HepG2 (cell line): ENCODE results near the gene ZC3H4.

Experiments
- CREB1 ChIP-seq, 2 experiments: fragments of 450-650 bp in 1 of 2; IDR thresholded peaks; 2 replicates each; pipeline ENCODE4 v1.6.1; 2016 to 2017; ENCODE audit warnings: control low read depth in 1 of 2, mild to moderate bottlenecking in 1 of 2, missing compliant biosample characterization in 1 of 2, missing genetic modification characterization in 1 of 2
- EZH2 ChIP-seq: conservative IDR thresholded peaks from 2 replicates; pipeline ENCODE4 v1.6.1; 2012; ENCODE audit warnings: mild to moderate bottlenecking, low read depth, low read length, moderate library complexity
- MAFK ChIP-seq, 2 experiments: IDR thresholded peaks in 1 of 2; conservative IDR thresholded peaks in 1 of 2; 2 replicates each; pipeline ENCODE4 v1.6.1; 2011; ENCODE audit warnings: improper control_type of control experiment in 2 of 2, low read length in 2 of 2
- MBD4 ChIP-seq: IDR thresholded peaks from 2 replicates; pipeline ENCODE4 v1.6.1; 2012; ENCODE audit warnings: low read length, inconsistent platforms, borderline replicate concordance
- NFRKB ChIP-seq: fragments of 450-650 bp; IDR thresholded peaks from 2 replicates; pipeline ENCODE4 v1.6.1; 2017
- SAFB2 ChIP-seq: sonication (generic); formaldehyde crosslinking; IDR thresholded peaks from 2 replicates; pipeline ENCODE4 v1.5.1; 2020; ENCODE audit warnings: missing genetic modification reagents, low read depth, mild to moderate bottlenecking, borderline replicate concordance
- SMC3 ChIP-seq: IDR thresholded peaks from 2 replicates; pipeline ENCODE4 v1.6.1; 2011; ENCODE audit warnings: low read length, improper control_type of control experiment
- TBP ChIP-seq: sonication (generic); formaldehyde crosslinking; IDR thresholded peaks from 2 replicates; pipeline ENCODE4 v1.5.0; 2020; ENCODE audit warnings: missing genetic modification reagents
- ZBTB20 ChIP-seq: sonication (generic); formaldehyde crosslinking; IDR thresholded peaks from 2 replicates; pipeline ENCODE4 v1.8.1; 2023; ENCODE audit warnings: missing genetic modification reagents, low read depth, mild to moderate bottlenecking, borderline replicate concordance
- ZBTB7A ChIP-seq: sonication (generic); formaldehyde crosslinking; IDR thresholded peaks from 2 replicates; pipeline ENCODE4 v1.8.0; 2022; ENCODE audit warnings: mild to moderate bottlenecking, missing genetic modification reagents
- ZNF777 ChIP-seq: sonication (generic); formaldehyde crosslinking; IDR thresholded peaks from 2 replicates; pipeline ENCODE4 v1.4.0; 2020; ENCODE audit warnings: missing genetic modification reagents
- TF ChIP-seq, protein P1 (sequence below): sonication (generic); formaldehyde crosslinking; IDR thresholded peaks from 2 replicates; pipeline ENCODE4 v1.5.0; 2020; ENCODE audit warnings: missing genetic modification reagents
- TF ChIP-seq, protein P2 (sequence below): sonication (generic); formaldehyde crosslinking; IDR thresholded peaks from 2 replicates; pipeline ENCODE4 v1.5.0; 2020; ENCODE audit warnings: mild to moderate bottlenecking, missing genetic modification reagents, moderate library complexity
- TF ChIP-seq, protein P3 (sequence below): sonication (generic); formaldehyde crosslinking; IDR thresholded peaks from 2 replicates; pipeline ENCODE4 v1.9.0; 2022; ENCODE audit warnings: missing genetic modification reagents, mild to moderate bottlenecking, borderline replicate concordance

DNA sequence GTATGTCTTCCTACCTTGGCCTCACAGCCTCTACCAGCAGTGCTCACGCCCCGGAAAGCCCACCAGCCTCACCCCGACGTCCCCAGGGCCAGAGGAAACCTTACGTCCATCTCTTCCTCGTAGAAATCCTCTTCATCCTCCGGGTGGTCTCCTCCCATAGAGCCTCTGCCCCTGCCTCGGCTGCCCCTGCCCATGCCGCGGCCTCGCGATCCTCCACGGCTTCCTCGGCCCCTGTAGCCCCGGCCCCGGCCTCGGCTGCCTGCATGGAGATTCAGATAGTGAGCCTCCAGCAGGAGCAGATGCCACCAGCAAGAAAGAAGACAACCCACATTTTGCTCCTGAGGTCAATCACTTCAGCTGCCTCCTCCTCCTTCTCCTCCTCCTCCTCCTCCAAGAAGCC is 27.3 kb downstream of the ZC3H4 start:
- no peak for TF ChIP-seq CREB1 (IDR thresholded peaks at IDR 0.05)
- TF ChIP-seq CREB1 (CRISPR knock-in tag; IDR thresholded peaks at IDR 0.05): no peak
- TF ChIP-seq, protein P1, sequence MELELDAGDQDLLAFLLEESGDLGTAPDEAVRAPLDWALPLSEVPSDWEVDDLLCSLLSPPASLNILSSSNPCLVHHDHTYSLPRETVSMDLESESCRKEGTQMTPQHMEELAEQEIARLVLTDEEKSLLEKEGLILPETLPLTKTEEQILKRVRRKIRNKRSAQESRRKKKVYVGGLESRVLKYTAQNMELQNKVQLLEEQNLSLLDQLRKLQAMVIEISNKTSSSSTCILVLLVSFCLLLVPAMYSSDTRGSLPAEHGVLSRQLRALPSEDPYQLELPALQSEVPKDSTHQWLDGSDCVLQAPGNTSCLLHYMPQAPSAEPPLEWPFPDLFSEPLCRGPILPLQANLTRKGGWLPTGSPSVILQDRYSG: no peak
- TF ChIP-seq MAFK (conservative IDR thresholded peaks at IDR 0.05 in 1 of 2, IDR thresholded peaks at IDR 0.05 in 1 of 2; ENCODE audit: low read length in 2 of 2): no peak
- no peak for TF ChIP-seq MBD4
- no peak for TF ChIP-seq EZH2
- TF ChIP-seq NFRKB: no peak
- TF ChIP-seq, protein P2, sequence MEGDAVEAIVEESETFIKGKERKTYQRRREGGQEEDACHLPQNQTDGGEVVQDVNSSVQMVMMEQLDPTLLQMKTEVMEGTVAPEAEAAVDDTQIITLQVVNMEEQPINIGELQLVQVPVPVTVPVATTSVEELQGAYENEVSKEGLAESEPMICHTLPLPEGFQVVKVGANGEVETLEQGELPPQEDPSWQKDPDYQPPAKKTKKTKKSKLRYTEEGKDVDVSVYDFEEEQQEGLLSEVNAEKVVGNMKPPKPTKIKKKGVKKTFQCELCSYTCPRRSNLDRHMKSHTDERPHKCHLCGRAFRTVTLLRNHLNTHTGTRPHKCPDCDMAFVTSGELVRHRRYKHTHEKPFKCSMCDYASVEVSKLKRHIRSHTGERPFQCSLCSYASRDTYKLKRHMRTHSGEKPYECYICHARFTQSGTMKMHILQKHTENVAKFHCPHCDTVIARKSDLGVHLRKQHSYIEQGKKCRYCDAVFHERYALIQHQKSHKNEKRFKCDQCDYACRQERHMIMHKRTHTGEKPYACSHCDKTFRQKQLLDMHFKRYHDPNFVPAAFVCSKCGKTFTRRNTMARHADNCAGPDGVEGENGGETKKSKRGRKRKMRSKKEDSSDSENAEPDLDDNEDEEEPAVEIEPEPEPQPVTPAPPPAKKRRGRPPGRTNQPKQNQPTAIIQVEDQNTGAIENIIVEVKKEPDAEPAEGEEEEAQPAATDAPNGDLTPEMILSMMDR: no peak
- no peak for TF ChIP-seq SMC3
- no peak for TF ChIP-seq ZNF777
- no peak for TF ChIP-seq SAFB2 (CRISPR knock-in tag)
- TF ChIP-seq, protein P3, sequence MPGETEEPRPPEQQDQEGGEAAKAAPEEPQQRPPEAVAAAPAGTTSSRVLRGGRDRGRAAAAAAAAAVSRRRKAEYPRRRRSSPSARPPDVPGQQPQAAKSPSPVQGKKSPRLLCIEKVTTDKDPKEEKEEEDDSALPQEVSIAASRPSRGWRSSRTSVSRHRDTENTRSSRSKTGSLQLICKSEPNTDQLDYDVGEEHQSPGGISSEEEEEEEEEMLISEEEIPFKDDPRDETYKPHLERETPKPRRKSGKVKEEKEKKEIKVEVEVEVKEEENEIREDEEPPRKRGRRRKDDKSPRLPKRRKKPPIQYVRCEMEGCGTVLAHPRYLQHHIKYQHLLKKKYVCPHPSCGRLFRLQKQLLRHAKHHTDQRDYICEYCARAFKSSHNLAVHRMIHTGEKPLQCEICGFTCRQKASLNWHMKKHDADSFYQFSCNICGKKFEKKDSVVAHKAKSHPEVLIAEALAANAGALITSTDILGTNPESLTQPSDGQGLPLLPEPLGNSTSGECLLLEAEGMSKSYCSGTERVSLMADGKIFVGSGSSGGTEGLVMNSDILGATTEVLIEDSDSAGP (CRISPR knock-in tag): no peak
- no peak for TF ChIP-seq TBP (CRISPR knock-in tag)
- no peak for TF ChIP-seq ZBTB7A
- TF ChIP-seq ZBTB20: no peak
